Fibroblast of the conjunctiva (primary cell): ENCODE data around the gene ARHGEF17.

Experiments
- DNase-seq: peaks from one replicate; pipeline ENCODE4 v3.0.0-alpha.2; 2010; ENCODE audit warnings: low read depth

Gene ARHGEF17

DNA sequence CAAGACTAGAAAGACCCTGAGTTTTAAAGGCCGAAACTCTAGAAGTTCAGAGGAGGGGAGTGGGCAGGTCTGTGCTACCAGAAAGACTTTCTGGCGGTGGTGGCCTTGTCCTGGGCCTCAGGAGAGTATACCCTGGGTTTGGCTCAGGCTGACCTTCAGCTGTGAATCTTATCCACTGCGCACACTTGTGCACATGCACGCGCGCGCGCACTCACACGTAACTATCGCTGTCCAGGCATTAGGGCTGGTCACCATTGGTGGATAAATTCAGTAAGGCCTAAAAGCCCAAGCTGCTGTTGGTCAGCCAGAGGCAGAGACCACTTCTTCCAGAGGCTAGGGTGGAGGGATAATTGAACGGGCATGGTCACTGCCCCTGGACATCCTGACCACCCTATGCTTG lies 25.1 kb downstream of the ARHGEF17 start:
- DNase-seq, result no peak

DNA sequence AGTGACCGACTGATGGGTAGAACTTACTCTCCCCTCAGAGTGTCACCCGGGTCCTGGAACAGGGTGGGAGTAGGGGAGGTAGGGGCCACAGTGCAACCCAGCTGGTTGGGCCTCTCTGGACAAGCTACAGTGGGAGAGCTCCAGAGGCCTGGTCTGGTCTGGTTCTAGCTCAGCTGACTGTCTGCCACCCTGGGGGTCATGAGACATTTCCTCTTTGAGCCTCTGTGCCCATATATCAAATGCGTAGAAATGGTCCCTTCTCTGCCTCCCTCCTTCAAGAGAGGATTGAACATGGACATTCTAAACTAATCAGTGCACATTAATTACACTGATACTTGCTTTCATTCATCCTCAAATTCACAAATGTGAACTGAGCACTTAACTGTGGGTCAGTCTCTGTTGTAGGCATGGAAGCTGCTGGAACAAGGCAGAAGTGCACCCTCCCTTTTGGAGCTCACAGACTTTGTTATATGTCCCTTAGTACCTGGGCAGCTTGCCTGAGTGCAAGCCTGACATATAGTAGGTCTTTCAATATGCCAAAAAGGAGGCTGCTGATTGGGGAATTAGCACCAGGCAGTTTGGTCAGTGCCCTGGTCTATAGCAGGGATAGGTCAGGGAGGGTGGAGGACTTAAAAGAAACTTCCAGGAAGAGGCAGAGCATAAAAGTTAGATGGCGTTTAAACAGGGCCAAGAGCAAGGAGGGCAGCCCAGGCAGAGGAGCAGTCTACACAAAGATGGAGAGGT lies 25.7 kb downstream of the ARHGEF17 start:
- DNase-seq, result no peak

DNA sequence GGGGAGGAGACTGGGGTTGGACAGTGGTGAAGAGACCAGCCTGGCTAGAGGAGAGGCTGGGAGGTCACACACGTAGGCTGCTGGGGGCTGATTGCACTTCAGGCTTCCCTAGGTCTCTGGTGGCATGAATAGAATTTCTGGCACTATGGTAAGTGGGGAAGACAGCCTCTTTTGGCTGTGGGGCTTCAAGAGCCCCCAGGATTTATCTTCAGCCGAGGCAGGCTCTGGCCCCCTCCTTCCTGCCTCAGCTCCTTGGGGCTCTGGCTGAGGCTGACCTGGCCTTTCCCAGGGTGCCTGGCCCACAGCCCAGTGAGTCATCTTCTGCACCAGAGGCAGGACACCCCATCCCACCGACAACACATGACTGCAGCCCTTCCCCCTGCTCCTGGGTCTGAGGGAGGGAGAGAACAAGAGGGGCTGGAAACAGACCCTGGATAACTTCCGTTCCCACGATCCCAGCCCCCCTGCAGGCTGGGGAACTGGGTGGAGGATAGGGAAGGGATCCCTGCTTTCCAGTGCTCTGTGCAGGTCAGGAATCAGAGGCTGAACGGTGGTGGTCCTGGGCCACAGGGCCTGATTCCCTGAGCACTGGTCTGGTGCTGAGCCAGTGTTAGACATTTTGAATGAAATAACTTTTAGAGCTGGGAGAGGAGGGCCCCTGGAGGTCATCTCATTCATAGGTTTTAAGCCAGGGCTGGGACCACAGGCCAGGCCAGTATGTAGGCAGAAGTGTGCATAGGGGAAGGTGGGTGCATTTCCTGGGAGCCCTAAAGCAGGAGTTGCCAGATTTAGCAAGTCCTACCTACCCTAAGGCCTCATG lies 26.5 kb downstream of the ARHGEF17 start:
- DNase-seq, result peak; percentile 67

DNA sequence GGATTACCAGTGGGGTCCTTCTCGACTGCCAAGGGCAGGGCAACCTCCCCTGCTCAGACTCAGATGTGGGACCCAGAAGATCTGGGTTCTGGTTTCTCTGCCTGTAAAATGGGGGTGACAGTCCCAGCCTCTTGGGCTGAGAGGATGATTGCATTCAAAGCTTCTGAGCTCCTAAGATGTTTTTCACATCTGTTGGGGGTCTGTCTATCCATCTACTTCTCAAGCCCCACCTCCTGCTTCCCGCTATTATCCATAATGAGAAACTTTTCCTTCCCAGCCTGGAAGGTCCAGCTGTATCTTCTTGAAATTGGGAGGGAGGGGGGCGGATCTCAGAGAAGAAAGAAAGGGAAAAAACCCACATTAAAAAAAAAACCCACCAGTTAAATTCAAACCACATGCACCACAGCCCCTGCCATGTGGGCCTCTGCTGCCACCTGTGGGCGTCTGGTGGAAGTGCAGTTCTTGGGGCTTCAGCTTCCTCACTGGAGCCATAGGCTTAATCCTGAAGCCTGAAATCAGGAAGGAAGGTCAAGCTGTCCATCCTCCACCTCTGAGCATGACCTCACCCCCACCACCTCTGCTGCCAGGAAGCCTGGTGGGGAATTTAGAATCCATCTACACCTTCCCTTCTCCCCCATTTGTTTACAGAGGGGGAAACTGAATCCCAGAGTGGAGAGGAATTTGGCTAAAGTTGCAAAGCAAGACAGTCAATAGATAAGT lies 27.3 kb downstream of the ARHGEF17 start:
- DNase-seq, result peak; percentile 67

DNA sequence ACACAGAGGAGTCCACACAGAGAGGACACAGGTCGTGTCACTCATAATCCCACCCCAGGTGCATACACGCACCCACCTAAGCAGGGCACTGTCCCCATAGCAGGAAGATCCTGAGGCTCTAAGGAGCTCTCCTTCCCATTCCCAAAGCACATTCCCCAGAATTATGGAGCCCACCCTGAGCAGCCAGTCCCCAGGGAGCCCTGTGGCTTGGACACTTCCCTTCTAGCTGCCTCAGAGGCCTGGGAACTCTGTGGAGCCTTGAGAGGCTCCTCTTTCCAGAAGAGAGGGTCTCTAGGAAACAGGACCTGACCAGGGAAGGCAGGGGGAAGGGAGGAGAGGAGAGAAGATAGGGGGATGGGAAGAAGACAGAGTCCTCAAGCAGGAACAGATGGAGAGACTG lies 29.8 kb downstream of the ARHGEF17 start:
- no peak for DNase-seq

DNA sequence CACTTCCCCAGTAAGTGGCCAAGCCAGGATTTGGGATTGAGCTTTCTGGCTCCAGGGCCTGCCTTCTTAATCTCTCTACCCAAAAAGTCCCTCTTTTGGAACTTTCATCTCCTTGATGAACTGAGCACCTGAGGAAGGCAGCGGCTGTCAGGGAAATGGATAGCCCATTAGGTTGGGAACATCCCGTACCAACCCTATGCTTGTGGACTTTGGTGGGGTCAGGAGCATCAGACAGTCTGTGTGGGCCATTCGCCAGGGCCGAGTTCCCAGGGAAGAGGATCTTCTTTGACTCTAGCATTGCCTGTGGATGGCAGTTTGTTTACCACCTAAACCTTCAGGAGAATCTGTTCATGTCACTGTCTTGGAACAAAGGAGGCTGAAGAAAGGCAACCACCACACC lies 30.2 kb downstream of the ARHGEF17 start:
- no peak for DNase-seq

DNA sequence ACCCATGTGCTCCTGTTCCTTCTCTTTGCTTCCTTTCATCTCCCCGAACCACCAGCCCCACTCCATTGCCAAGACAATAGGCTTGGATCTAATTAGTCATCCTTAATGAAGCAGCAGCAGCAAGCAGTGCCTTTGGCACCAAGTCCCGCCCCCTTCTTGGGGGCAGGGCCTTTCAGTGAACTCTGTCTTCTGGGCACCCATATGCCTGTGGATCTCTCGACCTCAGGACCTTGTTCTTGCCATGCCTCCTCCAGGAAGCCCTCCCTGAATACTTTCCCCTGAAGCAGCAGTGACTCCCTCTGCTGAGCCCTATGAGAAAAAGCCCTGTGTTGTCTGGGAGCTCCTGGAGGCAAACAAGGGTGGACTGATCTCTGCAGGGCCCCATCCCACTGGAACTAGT lies 32.1 kb downstream of the ARHGEF17 start:
- DNase-seq, result no peak

DNA sequence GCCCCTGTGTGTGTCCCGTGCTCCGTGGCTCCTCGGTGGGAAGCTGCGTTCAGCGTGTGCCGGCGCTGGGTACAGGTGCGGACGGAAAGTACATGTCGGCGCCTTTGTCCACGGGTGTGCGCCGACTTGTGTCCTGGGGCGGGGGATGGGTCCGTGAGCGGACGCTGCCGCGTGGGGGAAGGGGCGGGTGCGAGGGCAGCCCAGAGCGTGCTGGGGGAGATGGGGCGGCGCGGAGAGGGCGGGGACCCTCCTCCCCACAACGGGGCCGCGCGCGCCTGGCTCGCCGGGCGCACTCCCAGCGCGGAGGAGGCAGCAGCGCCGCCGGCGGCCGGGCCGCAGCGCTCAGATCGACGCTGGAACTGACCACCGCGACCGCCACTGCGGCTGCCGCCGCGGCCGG lies 34.6 kb downstream of the ARHGEF17 start:
- no peak for DNase-seq

DNA sequence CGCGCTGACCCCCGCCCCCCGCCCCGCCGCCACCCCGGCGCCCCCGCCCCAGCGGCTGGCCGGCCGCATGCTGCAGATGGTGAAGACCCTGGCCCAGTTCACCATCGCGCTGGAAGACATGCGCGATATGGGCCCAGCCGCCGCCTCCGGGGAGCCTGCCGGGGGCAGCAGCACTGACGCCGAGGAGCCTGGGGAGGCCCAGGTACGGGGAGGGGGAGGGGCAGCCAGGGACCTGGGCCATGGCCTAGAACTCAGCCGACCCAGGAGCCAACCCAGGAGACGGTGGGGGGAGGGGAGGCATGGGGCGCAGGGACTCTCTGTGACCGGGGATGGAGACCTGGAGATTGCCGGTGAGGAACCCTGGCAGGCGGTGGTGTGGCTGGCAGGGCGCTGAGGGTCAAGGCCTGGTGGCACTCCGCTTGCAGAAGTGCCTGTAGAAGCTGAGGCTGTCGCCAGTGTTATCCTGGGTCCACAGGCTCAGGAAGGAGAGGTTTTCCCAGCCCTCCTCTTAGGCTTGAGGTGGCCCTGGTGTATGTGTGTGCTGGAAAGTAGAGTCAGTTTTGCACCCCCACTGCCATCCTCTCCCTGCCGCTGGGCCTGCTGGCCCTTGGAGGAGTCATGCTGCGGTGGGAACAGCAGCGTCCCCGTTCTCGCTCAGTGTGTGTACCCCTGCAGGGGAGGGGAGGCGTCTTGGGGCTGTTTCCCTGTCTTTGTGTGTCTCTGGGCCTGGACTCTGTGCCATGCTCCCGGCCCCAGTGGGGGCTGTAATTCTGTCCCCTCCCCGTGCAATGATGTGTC lies 35.2 kb downstream of the ARHGEF17 start:
- no peak for DNase-seq

DNA sequence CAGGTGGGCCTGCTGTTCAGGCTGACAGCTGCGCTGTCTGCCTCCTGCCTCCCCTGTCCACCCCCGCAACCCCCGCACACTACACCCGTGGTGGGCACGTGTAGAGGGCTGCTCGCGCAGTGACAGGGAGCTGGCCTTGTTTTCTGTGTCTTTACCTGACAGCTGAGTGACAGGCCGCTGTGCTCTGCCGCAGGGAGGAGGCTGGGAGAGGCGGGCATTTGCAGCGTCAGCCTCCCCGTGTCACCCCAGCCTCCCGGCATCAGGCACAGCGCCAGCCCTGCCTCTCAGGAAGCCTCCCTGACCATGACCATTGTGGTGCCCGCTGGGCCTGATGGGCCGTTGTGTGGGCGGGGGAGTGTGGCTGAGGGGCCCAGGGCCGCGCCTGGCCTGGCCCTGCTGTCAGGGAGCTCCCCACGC lies 36.1 kb downstream of the ARHGEF17 start:
- DNase-seq, result no peak

DNA sequence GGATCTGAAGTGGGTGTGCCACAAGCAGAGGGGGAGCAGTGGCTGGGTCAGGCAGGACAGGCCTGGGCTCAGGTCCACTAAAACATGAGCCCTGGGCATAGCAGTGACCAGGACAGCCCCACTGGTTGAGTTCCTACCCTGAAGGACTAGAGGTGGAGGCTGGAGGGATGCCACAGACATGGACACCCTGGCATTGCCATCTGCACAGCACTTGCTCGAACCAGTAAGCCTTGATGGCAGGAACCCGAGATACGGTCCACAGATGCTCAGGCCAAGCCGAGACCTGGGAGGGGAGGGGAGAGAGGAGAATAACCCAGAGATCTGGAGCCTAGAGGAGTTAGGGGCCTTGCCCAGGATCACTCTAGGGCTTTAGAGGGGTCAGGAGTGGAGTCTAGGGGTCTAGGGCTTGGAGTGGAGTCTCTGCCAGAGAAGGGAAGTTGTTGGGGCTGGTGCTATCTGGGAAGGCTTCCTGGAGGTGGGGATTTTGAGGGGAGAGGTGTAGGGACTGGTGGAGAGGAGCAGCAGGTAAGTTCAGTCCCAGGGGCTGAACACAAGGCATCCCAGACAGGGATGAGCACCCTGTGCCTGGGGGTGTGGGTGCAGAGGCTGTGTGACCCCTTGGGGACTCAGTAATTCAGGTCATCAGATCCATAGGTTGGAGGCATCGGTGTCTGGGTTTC lies 37.5 kb downstream of the ARHGEF17 start:
- no peak for DNase-seq

DNA sequence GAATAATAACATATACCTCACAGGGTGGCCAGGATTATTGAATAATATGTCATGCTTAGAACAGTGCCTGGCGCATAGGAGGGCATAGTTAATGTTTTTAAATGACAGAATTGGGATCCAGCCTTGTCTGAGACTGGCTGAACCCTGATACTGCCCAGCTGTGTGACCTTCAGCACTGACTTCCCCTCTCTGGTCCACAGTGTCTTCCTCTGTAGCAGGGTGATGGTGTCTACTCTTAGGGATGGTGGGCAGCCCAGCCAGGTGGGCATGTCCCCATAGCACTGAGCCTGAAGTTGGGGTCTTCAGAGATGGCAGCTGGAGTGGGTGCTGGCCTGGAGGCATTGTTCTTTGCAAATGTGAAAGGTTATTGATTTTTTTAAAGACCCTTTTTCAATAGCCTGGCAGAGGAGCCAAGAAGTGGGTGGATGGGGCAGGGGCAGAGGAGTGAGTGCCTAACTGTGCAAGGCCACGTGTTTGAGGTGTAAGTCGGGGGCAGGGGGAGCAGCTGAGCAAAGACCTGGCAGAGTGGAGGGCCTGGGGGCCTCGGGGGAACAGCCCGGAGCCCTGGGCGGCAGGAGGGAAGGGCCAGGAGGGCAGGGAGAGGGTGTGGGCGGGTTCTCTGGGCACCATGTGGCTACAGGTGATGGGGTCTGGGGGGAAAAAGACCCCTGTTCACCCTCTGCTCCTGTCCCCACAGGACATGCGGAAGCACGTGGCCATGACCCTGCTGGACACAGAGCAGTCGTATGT lies 38.3 kb downstream of the ARHGEF17 start:
- no peak for DNase-seq

DNA sequence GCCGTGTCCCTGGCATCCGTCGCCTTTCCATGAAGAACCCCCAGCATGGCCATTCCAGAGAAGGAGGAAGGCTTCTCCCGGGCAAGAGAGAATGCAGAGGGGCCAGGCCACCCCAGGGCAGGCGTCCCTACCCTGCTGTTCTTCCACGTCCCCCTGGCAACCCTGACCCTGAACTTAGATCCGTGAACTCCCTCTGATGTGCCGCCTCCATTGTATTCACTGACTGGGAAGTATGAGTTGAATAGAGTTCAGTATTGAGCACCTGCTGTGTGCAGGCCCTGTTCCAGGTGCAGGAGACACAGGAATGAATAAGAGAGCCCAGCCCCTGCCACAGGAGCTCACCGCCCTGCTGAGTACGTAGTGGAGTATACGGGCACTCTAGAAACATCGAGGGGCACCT lies 39.0 kb downstream of the ARHGEF17 start:
- no peak for DNase-seq

DNA sequence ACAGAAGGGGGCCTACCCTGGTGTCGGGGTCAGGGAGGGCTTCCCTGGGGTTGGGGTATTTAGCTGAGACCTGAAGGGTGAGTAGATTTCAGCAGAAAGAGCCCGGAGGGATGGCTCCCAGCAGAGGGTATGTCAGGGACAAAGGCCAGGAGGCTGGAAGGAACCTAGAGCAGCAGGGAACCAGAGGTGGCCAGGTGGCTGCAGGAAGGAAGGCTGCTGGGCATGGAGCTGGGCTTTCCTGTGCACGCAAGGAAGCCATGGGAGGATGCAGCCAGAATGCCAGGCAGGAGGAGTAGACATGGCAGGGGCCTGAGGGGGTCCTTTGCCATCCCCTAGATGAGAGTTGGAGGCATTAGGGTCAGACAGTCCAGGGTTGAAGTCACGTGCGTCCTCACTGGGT lies 40.8 kb downstream of the ARHGEF17 start:
- DNase-seq, result no peak

DNA sequence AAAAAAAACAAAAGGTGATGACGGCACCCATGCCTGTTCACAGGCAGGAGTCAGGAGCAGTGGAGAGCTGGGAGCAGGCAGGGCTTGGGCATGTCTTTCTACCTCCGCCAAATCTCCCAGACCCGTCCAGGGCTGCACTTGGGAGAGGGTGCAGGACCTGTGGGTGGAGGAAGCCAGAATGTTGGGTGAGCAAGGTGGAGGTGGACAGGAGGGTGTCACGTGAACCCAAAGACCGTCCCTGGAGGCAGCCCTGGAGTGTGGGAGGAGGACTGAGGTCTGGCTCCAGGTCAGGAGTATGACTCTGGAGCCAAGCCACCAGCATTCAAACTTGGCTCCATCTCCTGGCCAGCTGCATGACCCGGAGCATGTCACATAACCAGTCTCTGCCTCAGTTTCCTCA lies 41.6 kb downstream of the ARHGEF17 start:
- no peak for DNase-seq

DNA sequence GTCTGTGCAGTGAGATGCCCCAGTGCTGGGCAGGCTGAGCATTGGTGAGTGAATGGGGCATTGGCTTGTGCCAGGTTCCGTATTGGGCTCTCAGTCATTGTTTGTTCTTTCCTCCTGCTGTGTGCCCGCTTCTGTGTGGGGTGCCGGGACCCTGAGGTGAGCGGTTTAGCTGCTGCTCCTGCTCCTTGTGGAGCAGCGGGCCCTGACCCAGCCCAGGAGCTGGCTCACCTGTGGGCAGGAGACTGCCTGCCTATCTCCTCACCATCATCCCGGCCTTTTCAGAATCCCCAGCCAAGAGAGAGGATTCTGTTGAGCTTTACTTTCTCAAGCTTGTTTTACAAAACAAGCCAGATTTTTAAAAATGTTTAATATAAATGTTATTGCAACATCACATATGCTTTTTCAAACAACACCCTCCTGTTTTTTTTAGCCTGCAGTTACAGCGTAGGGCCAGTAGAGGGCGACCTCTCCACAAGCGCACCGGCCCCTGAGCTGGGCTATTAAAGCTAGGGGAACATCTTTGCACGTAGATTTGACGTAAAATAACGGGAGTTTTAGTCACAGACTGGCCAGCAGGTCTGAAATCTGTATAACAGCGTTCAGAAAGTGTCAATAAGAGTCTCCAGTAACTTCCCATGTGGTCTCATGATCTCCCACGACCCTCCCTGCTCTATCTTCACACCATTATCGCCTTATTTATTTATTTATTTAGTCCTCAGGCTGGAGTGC lies 43.0 kb downstream of the ARHGEF17 start:
- DNase-seq, result peak; percentile 71

DNA sequence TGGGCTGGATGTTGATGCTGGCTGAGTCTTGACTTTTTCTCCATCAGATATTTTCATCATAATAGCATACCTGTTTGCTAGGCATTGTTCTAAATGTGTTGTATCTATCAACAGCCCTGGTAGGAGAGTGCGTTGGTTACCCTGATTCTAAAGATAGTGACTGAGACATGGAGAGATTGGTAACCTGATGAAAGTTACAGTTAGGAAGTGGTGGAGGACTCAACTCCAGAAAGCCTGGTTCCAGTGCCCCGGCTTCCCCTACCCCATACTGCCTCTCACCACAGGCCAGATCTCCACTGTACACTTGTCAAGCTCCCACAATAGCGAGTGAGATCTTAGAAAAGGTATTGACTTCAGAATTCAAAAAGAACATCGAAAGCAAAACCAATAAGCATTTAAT lies 45.3 kb downstream of the ARHGEF17 start:
- DNase-seq, result no peak

DNA sequence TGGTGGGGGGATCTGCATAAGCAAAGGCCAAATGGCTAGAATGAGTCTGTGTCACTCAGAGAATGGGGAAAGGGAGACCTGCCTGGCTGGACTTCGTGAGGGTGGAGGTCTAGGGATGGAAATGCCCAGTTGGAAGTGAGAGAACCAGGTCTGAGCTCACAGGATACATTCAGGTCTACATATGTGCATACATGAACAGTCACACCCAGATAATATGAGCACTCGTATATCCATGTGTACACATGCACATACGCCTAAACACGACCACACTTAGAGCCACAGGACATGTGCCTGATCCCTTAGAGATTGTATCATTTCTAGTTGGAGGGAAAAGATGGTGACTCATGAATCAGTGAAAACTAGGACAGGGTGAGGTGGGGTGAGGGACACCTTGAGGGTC lies 47.0 kb downstream of the ARHGEF17 start:
- DNase-seq, result no peak

DNA sequence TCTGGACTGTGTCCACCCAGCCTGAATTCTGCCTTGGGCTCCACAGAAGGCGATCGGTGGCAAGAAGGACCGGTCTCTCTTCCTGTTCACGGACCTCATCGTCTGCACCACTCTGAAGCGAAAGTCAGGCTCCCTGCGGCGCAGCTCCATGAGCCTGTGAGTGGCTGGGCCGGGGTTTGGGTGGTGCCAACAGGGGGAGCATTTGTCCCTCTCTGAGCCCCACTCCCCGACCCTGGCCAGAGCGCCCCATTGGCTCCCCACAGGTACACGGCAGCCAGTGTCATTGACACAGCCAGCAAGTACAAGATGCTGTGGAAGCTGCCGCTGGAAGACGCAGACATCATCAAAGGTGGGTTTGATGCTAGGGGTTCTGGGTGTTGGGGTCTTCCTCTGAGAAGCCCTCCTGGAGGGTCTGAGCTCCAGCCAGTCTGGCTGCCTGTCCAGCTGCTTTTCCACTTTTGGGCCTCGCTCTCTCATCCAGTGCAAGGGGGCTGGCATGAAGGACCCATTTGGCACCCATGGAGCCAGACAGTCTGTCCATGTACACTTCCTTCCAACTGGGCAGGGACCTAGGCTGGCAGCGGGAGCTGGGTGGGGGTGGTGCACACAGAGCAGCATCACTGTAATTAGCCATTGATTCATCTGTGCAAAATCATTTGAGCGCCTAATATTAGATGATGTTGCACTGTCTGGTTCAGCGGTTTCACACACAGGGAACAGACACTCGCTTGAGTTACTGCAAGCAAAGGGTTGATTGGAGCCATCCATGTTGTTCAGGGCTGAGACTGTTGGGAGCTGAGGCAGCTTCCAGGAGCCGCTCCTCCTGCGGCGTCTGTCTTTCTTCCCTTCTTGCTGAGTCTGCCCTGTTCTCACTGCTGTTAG lies 49.1 kb downstream of the ARHGEF17 start:
- no peak for DNase-seq
